Suprapubic skin (tissue), 3 donors: ENCODE measurements around the gene PTPRD.

ENCODE experiments used
- CTCF ChIP-seq, 2 donors: fragments of 200-600 bp in 1 of 2; fragments of 450-650 bp in 1 of 2; sonication (generic) in 1 of 2; IDR thresholded peaks; one replicate each; pipeline ENCODE4 v1.5.1; 2016 to 2019; ENCODE audit warnings: antibody characterized with exemption in 2 of 2, mild to moderate bottlenecking in 1 of 2, moderate library complexity in 1 of 2
- POLR2A ChIP-seq, 2 donors: fragments of 450-650 bp; IDR thresholded peaks; one replicate each; pipeline ENCODE4 v1.6.1; 2017; ENCODE audit warnings: antibody characterized with exemption in 2 of 2, mild to moderate bottlenecking in 2 of 2, moderate library complexity in 2 of 2

GRCh38 chr9:9494336-9494735, 1118.5 kb downstream of the PTPRD start:
- TF ChIP-seq CTCF (IDR thresholded peaks at IDR 0.05), result no peak
- no peak for TF ChIP-seq POLR2A (IDR thresholded peaks at IDR 0.05)
